Esophagus muscularis mucosa (tissue), 4 donors: ENCODE results near the gene GFI1B. TPM values are rescaled to one million over a fixed set of nuclear protein-coding genes. Genes with fewer than 3 reads are reported as not detected.
A peak's percentile ranks its signal among the peaks of the same experiment; 100 is the strongest.

Source experiments
- DNase-seq: peaks from one replicate; pipeline ENCODE4 v3.0.0-alpha.2; 2017; ENCODE audit errors: extremely low spot score
- H3K27ac ChIP-seq, 4 donors: fragments of 200-600 bp; sonication (generic); replicated peaks in 1 of 4; 1 replicate in 3 of 4; 2 replicates in 1 of 4; pipeline ENCODE4 v1.5.1; 2016 to 2019; ENCODE audit warnings: mild to moderate bottlenecking in 1 of 4
- H3K27me3 ChIP-seq, 4 donors: fragments of 200-600 bp; sonication (generic); one replicate each; pipeline versions ENCODE4 v1.5.1 to v1.6.0; 2016 to 2019
- H3K36me3 ChIP-seq, 4 donors: fragments of 200-600 bp; sonication (generic); one replicate each; pipeline ENCODE4 v1.5.1; 2016 to 2019
- H3K4me1 ChIP-seq, 4 donors: fragments of 200-600 bp; sonication (generic); one replicate each; pipeline ENCODE4 v1.5.1; 2016 to 2019
- H3K4me3 ChIP-seq, 4 donors: fragments of 200-600 bp; sonication (generic); 1 replicate in 2 of 4; 2 replicates in 2 of 4; pipeline ENCODE4 v1.5.1; 2016 to 2019; ENCODE audit warnings: mild to moderate bottlenecking in 4 of 4, moderate library complexity in 1 of 4
- H3K9me3 ChIP-seq, 4 donors: fragments of 200-600 bp; sonication (generic); 1 replicate in 3 of 4; 2 replicates in 1 of 4; pipeline ENCODE4 v1.5.1; 2016 to 2019
- EP300 ChIP-seq: sonication (generic); formaldehyde crosslinking; IDR thresholded peaks from one replicate; pipeline ENCODE4 v1.6.1; 2017; ENCODE audit warnings: antibody characterized with exemption
- POLR2A ChIP-seq: fragments of 450-650 bp; IDR thresholded peaks from one replicate; pipeline ENCODE4 v1.6.1; 2017; ENCODE audit warnings: antibody characterized with exemption, moderate library complexity, mild to moderate bottlenecking, low read depth
- POLR2AphosphoS5 ChIP-seq, 2 donors: sonication (generic); formaldehyde crosslinking; IDR thresholded peaks; one replicate each; pipeline ENCODE4 v1.6.1; 2017; ENCODE audit warnings: antibody characterized with exemption in 2 of 2
- WGBS: methylation state at CpG from one replicate; pipeline ENCODE4 v1.1.5; 2018; 5-methylcytosine and 5-hydroxymethylcytosine counted together
- intact Hi-C: fragments of 100-400 bp; cut with DNase I; formaldehyde crosslinking; loops from one replicate; pipeline ENCODE4 v1.15.1; 2023
- total RNA-seq, 4 donors: library from RNA; depleted of rRNA; stranded (reverse); fragments of >200 nt; gene quantifications; one replicate each; pipeline versions ENCODE4 v1.1.0 to v1.2.1, GENCODE V29; 2016
- TF ChIP-seq, protein P1 (sequence below), 3 experiments: fragments of 200-600 bp in 2 of 3; fragments of 450-650 bp in 1 of 3; sonication (generic) in 2 of 3; IDR thresholded peaks; one replicate each; pipeline ENCODE4 v1.5.1; 2017 to 2019; ENCODE audit warnings: antibody characterized with exemption in 3 of 3, mild to moderate bottlenecking in 2 of 3, moderate library complexity in 1 of 3

The GFI1B gene
- total RNA-seq, 4 donors from 2014 or later: 0.17 TPM; not detected in 3

DNA sequence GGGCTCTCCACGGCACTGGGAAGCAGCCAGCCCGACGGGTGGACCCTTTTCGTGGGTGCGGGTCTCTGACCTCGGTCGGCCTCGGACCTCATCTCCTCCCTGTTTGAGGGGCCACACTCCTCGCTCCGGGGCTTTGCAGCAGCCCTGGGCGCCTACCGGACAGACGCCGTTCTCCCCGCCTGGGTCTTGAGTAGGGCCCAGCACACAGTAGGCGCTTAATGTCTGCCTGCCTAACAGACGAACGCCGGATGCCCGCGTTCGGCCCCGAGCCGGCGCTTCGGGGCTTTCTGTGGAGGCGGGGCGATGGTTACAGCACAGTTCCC, 51.5 kb downstream of the GFI1B start:
- Histone ChIP-seq H3K27ac (peak overlapping the region; percentile 86 to 93 (median 89)), H3K4me1 (peaks cover 28 to 56% (median 37%) of the 10 kb centered on the region in 4 donors), H3K27me3 (no peaks in the 10 kb centered on the region), H3K36me3 (peaks cover 0 to 4% (median 0%) of the 10 kb centered on the region in 4 donors), H3K9me3 (no peaks in the 10 kb centered on the region), H3K4me3 (peak overlapping the region; percentile 80 to 98 (median 86))
- TF ChIP-seq, protein P1, sequence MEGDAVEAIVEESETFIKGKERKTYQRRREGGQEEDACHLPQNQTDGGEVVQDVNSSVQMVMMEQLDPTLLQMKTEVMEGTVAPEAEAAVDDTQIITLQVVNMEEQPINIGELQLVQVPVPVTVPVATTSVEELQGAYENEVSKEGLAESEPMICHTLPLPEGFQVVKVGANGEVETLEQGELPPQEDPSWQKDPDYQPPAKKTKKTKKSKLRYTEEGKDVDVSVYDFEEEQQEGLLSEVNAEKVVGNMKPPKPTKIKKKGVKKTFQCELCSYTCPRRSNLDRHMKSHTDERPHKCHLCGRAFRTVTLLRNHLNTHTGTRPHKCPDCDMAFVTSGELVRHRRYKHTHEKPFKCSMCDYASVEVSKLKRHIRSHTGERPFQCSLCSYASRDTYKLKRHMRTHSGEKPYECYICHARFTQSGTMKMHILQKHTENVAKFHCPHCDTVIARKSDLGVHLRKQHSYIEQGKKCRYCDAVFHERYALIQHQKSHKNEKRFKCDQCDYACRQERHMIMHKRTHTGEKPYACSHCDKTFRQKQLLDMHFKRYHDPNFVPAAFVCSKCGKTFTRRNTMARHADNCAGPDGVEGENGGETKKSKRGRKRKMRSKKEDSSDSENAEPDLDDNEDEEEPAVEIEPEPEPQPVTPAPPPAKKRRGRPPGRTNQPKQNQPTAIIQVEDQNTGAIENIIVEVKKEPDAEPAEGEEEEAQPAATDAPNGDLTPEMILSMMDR (IDR thresholded peaks at IDR 0.05): no peak
- TF ChIP-seq POLR2A: no peak
- no peak for TF ChIP-seq POLR2AphosphoS5 (IDR thresholded peaks at IDR 0.05)
- no peak for TF ChIP-seq EP300
- intact Hi-C loops: loop anchor here (5.0 to 10.0 kb wide), 2 partner anchors 85 to 117 kb away; partner anchors contain the start of gene TSC1
- DNase-seq: no peak
- 0% methylated on average over 17 of the region's 28 CpGs for WGBS

DNA sequence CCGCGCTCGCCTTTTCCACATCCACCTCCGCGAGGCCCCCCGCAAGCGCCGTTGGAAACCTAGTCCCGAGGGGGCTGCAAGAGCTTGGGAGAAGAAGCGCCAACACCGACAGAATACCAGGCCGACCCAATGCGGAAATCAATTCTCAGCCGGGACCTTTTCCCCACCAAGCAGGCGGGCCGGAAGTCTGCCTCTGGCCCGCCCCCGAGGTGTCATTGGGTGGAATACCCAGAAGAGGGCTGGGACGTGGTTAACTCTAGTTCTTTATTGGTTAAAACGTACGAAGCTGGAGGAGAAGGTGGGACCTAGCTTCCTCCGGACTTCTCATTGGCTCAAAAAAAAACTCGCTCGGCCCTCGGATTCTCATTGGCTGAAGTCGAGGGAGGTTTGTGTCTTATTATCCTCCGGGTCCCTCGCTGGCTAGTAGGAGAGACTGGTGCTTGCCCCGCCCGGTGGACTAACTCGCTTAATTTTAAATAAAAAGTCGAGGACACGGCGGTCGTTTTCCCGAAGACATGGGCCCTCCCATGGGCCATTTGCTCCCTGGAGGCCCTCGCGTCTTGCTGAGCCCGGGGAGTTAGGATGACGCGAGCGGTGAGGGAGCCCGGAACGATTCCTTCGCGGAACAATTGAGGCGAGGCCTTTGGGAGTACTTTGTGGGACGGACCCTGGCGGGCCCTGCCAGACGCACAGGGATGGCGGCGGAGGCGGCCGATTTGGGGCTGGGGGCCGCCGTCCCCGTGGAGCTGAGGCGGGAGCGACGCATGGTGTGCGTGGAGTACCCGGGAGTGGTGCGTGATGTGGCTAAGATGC, 52.0 kb downstream of the GFI1B start, which contains the start of gene GTF3C5:
TSS of gene GTF3C5 (plus strand) at position 681 of the 813 bp plus-strand sequence. CDS start at position 696, 15 bp downstream.
- Histone ChIP-seq H3K27ac (peak within 1 kb of the TSS; percentile 86 to 93 (median 89)), H3K9me3 (no peaks in the 10 kb centered on the region), H3K4me1 (peaks cover 30 to 57% (median 37%) of the 10 kb centered on the region in 4 donors), H3K27me3 (no peaks in the 10 kb centered on the region), H3K4me3 (peak within 1 kb of the TSS; percentile 80 to 98 (median 86)), H3K36me3 (peaks cover 0 to 4% (median 0%) of the 10 kb centered on the region in 4 donors)
- intact Hi-C loops: loop anchor here (5.0 kb wide), 1 partner anchor 117 kb away; no protein-coding TSS in a partner anchor
- WGBS: 0% methylated on average over 26 of the region's 63 CpGs
- peak; percentile 68 to 75 for TF ChIP-seq POLR2AphosphoS5 (IDR thresholded peaks at IDR 0.05)
- TF ChIP-seq EP300: no peak
- TF ChIP-seq, protein P1 (IDR thresholded peaks at IDR 0.05): peak in 1 of 3 experiments; percentile 23
- TF ChIP-seq POLR2A: peak; percentile 22
- peak; percentile 99 for DNase-seq

GRCh38 chr9:133031130-133031422, 52.6 kb downstream of the GFI1B start:
- H3K4me1 ChIP-seq: peaks cover 30 to 62% (median 37%) of the 10 kb centered on the region in 4 donors
- no peak for TF ChIP-seq POLR2AphosphoS5 (IDR thresholded peaks at IDR 0.05)
- TF ChIP-seq POLR2A: no peak
- TF ChIP-seq, protein P1 (IDR thresholded peaks at IDR 0.05): no peak
- TF ChIP-seq EP300: no peak
- peaks cover 0 to 4% (median 0%) of the 10 kb centered on the region in 4 donors for H3K36me3 ChIP-seq
- intact Hi-C loops: loop anchor here (5.0 kb wide), 1 partner anchor 116 kb away; no protein-coding TSS in a partner anchor
- no peaks in the 10 kb centered on the region for H3K9me3 ChIP-seq
- no peak for DNase-seq
- no peaks in the 10 kb centered on the region for H3K27me3 ChIP-seq
- H3K27ac ChIP-seq: peak overlapping the region; percentile 86 to 93 (median 89)
- 2% methylated on average over 16 of the region's 16 CpGs for WGBS
- peak overlapping the region; percentile 80 to 98 (median 86) for H3K4me3 ChIP-seq

DNA sequence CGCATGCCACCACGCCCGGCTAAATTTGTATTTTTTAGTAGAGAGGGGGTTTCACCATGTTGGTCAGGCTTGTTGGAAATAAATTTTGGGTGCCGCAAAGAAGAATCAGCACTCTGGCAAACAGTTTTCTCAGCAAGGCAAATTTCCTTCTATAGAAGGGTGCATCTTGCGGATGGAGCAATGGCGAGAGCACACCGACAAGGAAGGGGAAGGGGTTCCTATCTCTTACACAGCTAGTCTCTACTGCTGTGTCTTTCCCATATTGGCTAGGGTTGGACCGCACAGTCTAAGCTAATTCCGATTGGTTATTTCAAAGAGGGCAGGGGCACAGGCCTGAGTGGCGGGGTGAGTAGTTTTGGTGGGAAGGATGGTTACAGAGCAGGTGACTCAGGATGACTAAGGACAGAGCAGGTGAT, 53.0 kb downstream of the GFI1B start:
- WGBS: 63% methylated on average over 10 of the region's 10 CpGs
- no peak for DNase-seq

More for the DNA sequence above, 53.0 kb downstream of the GFI1B start:
- TF ChIP-seq POLR2AphosphoS5 (IDR thresholded peaks at IDR 0.05) (no peak), POLR2A (no peak), EP300 (no peak)
- TF ChIP-seq, protein P1 (IDR thresholded peaks at IDR 0.05): no peak
- H3K9me3 ChIP-seq: no peaks in the 10 kb centered on the region
- peaks cover 30 to 62% (median 37%) of the 10 kb centered on the region in 4 donors for H3K4me1 ChIP-seq
- H3K4me3 ChIP-seq: peak overlapping the region; percentile 80 to 98 (median 86)
- H3K27me3 ChIP-seq: no peaks in the 10 kb centered on the region
- intact Hi-C loops: loop anchor here (5.0 kb wide), 1 partner anchor 116 kb away; no protein-coding TSS in a partner anchor
- peak overlapping the region in 3 of 4 donors; percentile 86 to 93 (median 87) for H3K27ac ChIP-seq
- peaks cover 0 to 4% (median 2%) of the 10 kb centered on the region in 4 donors for H3K36me3 ChIP-seq
